Measurements from ENCODE around the gene ELSPBP1. TPM values are rescaled to one million over a fixed set of nuclear protein-coding genes. Genes with fewer than 3 reads are reported as not detected.

Gene ELSPBP1
- total and polyA plus RNA-seq, 2 donors (not counting 3 experiments of a cell fraction or from before 2014, with no cell fraction given): not detected

DNA sequence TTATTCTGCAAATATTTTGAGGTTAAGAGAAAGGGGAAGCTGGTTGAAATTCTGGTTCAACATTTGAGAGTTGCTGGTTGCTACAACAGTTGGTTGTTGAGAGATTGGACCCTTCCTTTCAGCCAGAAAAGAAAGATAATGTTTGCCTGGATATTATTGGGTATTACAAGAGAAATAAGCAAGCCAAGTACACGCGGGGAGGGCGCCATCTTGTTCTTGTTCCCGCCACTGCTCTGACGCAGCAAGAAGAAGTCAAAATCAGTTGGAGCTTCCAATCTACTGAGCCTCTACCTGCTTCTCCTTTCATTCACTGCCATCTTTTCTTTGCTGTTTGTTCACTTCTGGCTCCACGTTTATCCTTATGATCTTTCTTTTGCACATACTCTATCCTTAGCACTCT, 20.9 kb upstream of the ELSPBP1 start:
- Histone ChIP-seq H3K4me2 (ENCODE audit: insufficient read depth, low read length) (no peak overlapping the region), H3K27me3 (ENCODE audit: control insufficient read depth in 2 of 2, insufficient read depth in 2 of 2, low read length in 2 of 2) (peaks cover 0 to 2% of the 10 kb centered on the region in 2 experiments), H3K9me1 (replicated peaks; ENCODE audit: control insufficient read depth, extremely low read depth, insufficient read depth, low read length) (no peaks in the 10 kb centered on the region), H2AFZ (ENCODE audit: low read depth, low read length) (no peak overlapping the region), H3K79me2 (ENCODE audit: control insufficient read depth, insufficient read depth, low read length) (no peaks in the 10 kb centered on the region), H3K27ac (ENCODE audit: insufficient read depth, low read depth, low read length) (no peak overlapping the region), H4K20me1 (replicated peaks; ENCODE audit: control insufficient read depth, extremely low read depth, insufficient read depth, low read length) (no peaks in the 10 kb centered on the region), H3K4me3 (replicated peaks in 1 of 3; ENCODE audit: insufficient read depth in 1 of 3, low read depth in 1 of 3, low read length in 3 of 3) (no peak overlapping the region), H3K36me3 (ENCODE audit: control insufficient read depth in 2 of 2, extremely low read depth in 1 of 2, insufficient read depth in 2 of 2, low read length in 2 of 2) (no peaks in the 10 kb centered on the region), H3K9me3 (replicated peaks; ENCODE audit: control insufficient read depth, insufficient read depth, low read length) (no peaks in the 10 kb centered on the region), H3K4me1 (ENCODE audit: control insufficient read depth, extremely low read depth, insufficient read depth, low read length) (no peaks in the 10 kb centered on the region), H3K9ac (replicated peaks; ENCODE audit: extremely low read depth, insufficient read depth, low read length) (no peak overlapping the region)
- BruUV-seq (replicated peaks): no TSS peak
- FAIRE-seq (no peak), DNase-seq (ENCODE audit: low read depth, low spot score) (no peak)
- ChIA-PET CTCF (interaction anchor here (1.2 kb wide), 1 partner anchor 12 kb away, joined by 3 read pairs; no protein-coding TSS in a partner anchor), POLR2A (no interaction called here)
- no peak for TF ChIP-seq MYC (IDR thresholded peaks at IDR 0.05; ENCODE audit: low read depth, low read length)
- TF ChIP-seq EZH2 (IDR thresholded peaks at IDR 0.05; ENCODE audit: borderline replicate concordance, low read depth, low read length, severe bottlenecking): no peak
- TF ChIP-seq, protein P1, sequence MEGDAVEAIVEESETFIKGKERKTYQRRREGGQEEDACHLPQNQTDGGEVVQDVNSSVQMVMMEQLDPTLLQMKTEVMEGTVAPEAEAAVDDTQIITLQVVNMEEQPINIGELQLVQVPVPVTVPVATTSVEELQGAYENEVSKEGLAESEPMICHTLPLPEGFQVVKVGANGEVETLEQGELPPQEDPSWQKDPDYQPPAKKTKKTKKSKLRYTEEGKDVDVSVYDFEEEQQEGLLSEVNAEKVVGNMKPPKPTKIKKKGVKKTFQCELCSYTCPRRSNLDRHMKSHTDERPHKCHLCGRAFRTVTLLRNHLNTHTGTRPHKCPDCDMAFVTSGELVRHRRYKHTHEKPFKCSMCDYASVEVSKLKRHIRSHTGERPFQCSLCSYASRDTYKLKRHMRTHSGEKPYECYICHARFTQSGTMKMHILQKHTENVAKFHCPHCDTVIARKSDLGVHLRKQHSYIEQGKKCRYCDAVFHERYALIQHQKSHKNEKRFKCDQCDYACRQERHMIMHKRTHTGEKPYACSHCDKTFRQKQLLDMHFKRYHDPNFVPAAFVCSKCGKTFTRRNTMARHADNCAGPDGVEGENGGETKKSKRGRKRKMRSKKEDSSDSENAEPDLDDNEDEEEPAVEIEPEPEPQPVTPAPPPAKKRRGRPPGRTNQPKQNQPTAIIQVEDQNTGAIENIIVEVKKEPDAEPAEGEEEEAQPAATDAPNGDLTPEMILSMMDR (IDR thresholded peaks at IDR 0.05; ENCODE audit: extremely low read depth in 1 of 2, insufficient read depth in 1 of 2, low read depth in 1 of 2, low read length in 2 of 2): no peak
- TF ChIP-seq, protein P2, sequence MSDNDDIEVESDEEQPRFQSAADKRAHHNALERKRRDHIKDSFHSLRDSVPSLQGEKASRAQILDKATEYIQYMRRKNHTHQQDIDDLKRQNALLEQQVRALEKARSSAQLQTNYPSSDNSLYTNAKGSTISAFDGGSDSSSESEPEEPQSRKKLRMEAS (IDR thresholded peaks at IDR 0.05; ENCODE audit: insufficient read depth, insufficient read length): no peak
- TF ChIP-seq POLR2AphosphoS5 (IDR thresholded peaks at IDR 0.05; ENCODE audit: insufficient read depth, low read depth, low read length): no peak
- TF ChIP-seq JUN (IDR thresholded peaks at IDR 0.05; ENCODE audit: borderline replicate concordance, insufficient read depth, insufficient read length, low read depth): no peak
- TF ChIP-seq FOS (IDR thresholded peaks at IDR 0.05; ENCODE audit: borderline replicate concordance, insufficient read depth, low read length): no peak
- no peak for TF ChIP-seq GATA2 (IDR thresholded peaks at IDR 0.05; ENCODE audit: insufficient read depth, insufficient read length, low read depth, low read length)
- no peak for TF ChIP-seq POLR2A (IDR thresholded peaks at IDR 0.05; ENCODE audit: low read depth, low read length)
- dilution Hi-C loops (cut with MboI; ENCODE audit: extremely low pct_ligation_motif_present, low sequenced_read_pairs) (no loop called here), intact Hi-C loops (cut with micrococcal nuclease) (no loop called here)

Measured in endothelial cell of umbilical vein (primary cell).